BLaER1 treated with 17β-estradiol and CSF1 and Interleukin-3, amounts not matched to agents 10 nM and 100 nM (cell line): ENCODE results near the gene HSD17B7.
"Not testable (repeated sequence)": the region's sequence is repeated elsewhere in the genome, so short reads cannot be mapped to it uniquely, and the experiment has no call there.

Source experiments
- H3K27ac ChIP-seq, 11 experiments: shearing (Covaris generic); formaldehyde crosslinking; 2 replicates each; pipeline ENCODE4 v1.8.1; 2022
- H3K27me3 ChIP-seq, 11 experiments: shearing (Covaris generic); formaldehyde crosslinking; 2 replicates each; pipeline ENCODE4 v1.8.1; 2022
- H3K36me3 ChIP-seq, 11 experiments: shearing (Covaris generic); formaldehyde crosslinking; 2 replicates each; pipeline ENCODE4 v1.8.1; 2022
- H3K4me1 ChIP-seq, 10 experiments: shearing (Covaris generic); formaldehyde crosslinking; 2 replicates each; pipeline ENCODE4 v1.8.1; 2022
- H3K4me2 ChIP-seq, 11 experiments: shearing (Covaris generic); formaldehyde crosslinking; 2 replicates each; pipeline ENCODE4 v1.8.1; 2022
- H3K4me3 ChIP-seq, 10 experiments: shearing (Covaris generic); formaldehyde crosslinking; 2 replicates each; pipeline ENCODE4 v1.8.1; 2022
- H3K9ac ChIP-seq, 11 experiments: shearing (Covaris generic); formaldehyde crosslinking; 2 replicates each; pipeline ENCODE4 v1.8.1; 2022
- H3K9me3 ChIP-seq, 11 experiments: shearing (Covaris generic); formaldehyde crosslinking; replicated peaks in 1 of 11; 2 replicates each; pipeline ENCODE4 v1.8.1; 2022
- H4K20me1 ChIP-seq, 11 experiments: shearing (Covaris generic); formaldehyde crosslinking; 2 replicates each; pipeline ENCODE4 v1.8.1; 2022
- Cebpa-rat ChIP-seq, 11 experiments: shearing (Covaris generic); IDR thresholded peaks; 2 replicates each; pipeline ENCODE4 v1.8.1; 2022

Gene HSD17B7

GRCh38 chr1:162818136-162818535 is 27.6 kb downstream of the HSD17B7 start:
- H3K4me3 ChIP-seq, H3K4me1 ChIP-seq, H3K27ac ChIP-seq, H3K36me3 ChIP-seq, H4K20me1 ChIP-seq, H3K27me3 ChIP-seq, H3K9me3 ChIP-seq, H3K9ac ChIP-seq, H3K4me2 ChIP-seq: not testable (repeated sequence)

GRCh38 chr1:162818666-162819065 is 28.2 kb downstream of the HSD17B7 start:
- not testable (repeated sequence) for H3K27me3 ChIP-seq, H3K4me2 ChIP-seq, H3K4me3 ChIP-seq

GRCh38 chr1:162822391-162823200 is 32.1 kb downstream of the HSD17B7 start:
- H3K27ac ChIP-seq: no peak overlapping the region
- no peaks in the 10 kb centered on the region for H3K36me3 ChIP-seq
- H4K20me1 ChIP-seq: no peaks in the 10 kb centered on the region
- no peaks in the 10 kb centered on the region for H3K27me3 ChIP-seq
- H3K4me2 ChIP-seq: no peak overlapping the region
- H3K9me3 ChIP-seq: no peaks in the 10 kb centered on the region
- H3K9ac ChIP-seq: no peak overlapping the region
- no peaks in the 10 kb centered on the region for H3K4me1 ChIP-seq
- no peak overlapping the region for H3K4me3 ChIP-seq
- TF ChIP-seq Cebpa-rat (IDR thresholded peaks at IDR 0.05): no peak

More at GRCh38 chr1:162818666-162819065, 28.2 kb downstream of the HSD17B7 start:
- H3K27ac ChIP-seq, H3K9ac ChIP-seq, H3K4me1 ChIP-seq, H4K20me1 ChIP-seq, H3K9me3 ChIP-seq, H3K36me3 ChIP-seq: not testable (repeated sequence)

GRCh38 chr1:162823231-162823630 is 32.7 kb downstream of the HSD17B7 start:
- no peak for TF ChIP-seq Cebpa-rat (IDR thresholded peaks at IDR 0.05)
- Histone ChIP-seq H3K9ac (no peak overlapping the region), H3K4me1 (no peaks in the 10 kb centered on the region), H3K4me2 (no peak overlapping the region), H3K27ac (no peak overlapping the region), H3K27me3 (no peaks in the 10 kb centered on the region), H3K9me3 (no peaks in the 10 kb centered on the region), H3K4me3 (no peak overlapping the region), H3K36me3 (no peaks in the 10 kb centered on the region), H4K20me1 (no peaks in the 10 kb centered on the region)

- no peaks in the 10 kb centered on the region for H3K9me3 ChIP-seq
- no peaks in the 10 kb centered on the region for H3K36me3 ChIP-seq
- no peak overlapping the region for H3K27ac ChIP-seq
- no peak overlapping the region for H3K4me2 ChIP-seq
- H4K20me1 ChIP-seq: no peaks in the 10 kb centered on the region
- H3K27me3 ChIP-seq: no peaks in the 10 kb centered on the region
- H3K9ac ChIP-seq: no peak overlapping the region
- no peaks in the 10 kb centered on the region for H3K4me1 ChIP-seq
- no peak overlapping the region for H3K4me3 ChIP-seq
- no peak for TF ChIP-seq Cebpa-rat (IDR thresholded peaks at IDR 0.05)
Observed at GRCh38 chr1:162823771-162824525, 33.4 kb downstream of the HSD17B7 start.

- Histone ChIP-seq H3K4me2 (no peak overlapping the region), H3K4me1 (no peaks in the 10 kb centered on the region), H3K9me3 (no peaks in the 10 kb centered on the region; a peak in 2 of 22 replicates), H3K27me3 (no peaks in the 10 kb centered on the region), H3K4me3 (no peak overlapping the region), H4K20me1 (no peaks in the 10 kb centered on the region), H3K9ac (no peak overlapping the region), H3K36me3 (no peaks in the 10 kb centered on the region), H3K27ac (no peak overlapping the region)
- TF ChIP-seq Cebpa-rat (IDR thresholded peaks at IDR 0.05): no peak
Observed at GRCh38 chr1:162829268-162829667, 38.8 kb downstream of the HSD17B7 start.

- peaks cover 0 to 10% (median 0%) of the 10 kb centered on the region in 10 experiments; a peak in 6 of 20 replicates for H3K4me1 ChIP-seq
- no peak overlapping the region for H3K4me3 ChIP-seq
- H3K9me3 ChIP-seq: peaks cover 0 to 13% (median 0%) of the 10 kb centered on the region in 11 experiments; a peak in 8 of 22 replicates
- H3K4me2 ChIP-seq: no peak overlapping the region
- no peaks in the 10 kb centered on the region for H3K27me3 ChIP-seq
- no peaks in the 10 kb centered on the region for H3K36me3 ChIP-seq
- no peaks in the 10 kb centered on the region for H4K20me1 ChIP-seq
- H3K27ac ChIP-seq: no peak overlapping the region
- H3K9ac ChIP-seq: no peak overlapping the region
- no peak for TF ChIP-seq Cebpa-rat (IDR thresholded peaks at IDR 0.05)
Observed at GRCh38 chr1:162832470-162832869, 42.0 kb downstream of the HSD17B7 start.

- Histone ChIP-seq H3K27ac (no peak overlapping the region), H3K9ac (no peak overlapping the region), H3K4me3 (no peak overlapping the region), H3K4me2 (peak overlapping the region in 5 of 11 experiments; percentile 2 to 30 (median 6); a peak in 7 of 22 replicates), H4K20me1 (no peaks in the 10 kb centered on the region), H3K27me3 (no peaks in the 10 kb centered on the region), H3K36me3 (no peaks in the 10 kb centered on the region), H3K4me1 (peaks cover 0 to 10% (median 0%) of the 10 kb centered on the region in 10 experiments; a peak in 6 of 20 replicates), H3K9me3 (peaks cover 15 to 34% (median 20%) of the 10 kb centered on the region in 11 experiments)
- TF ChIP-seq Cebpa-rat (IDR thresholded peaks at IDR 0.05): no peak
Observed at GRCh38 chr1:162835157-162835899, 44.8 kb downstream of the HSD17B7 start.

- Histone ChIP-seq H3K4me3 (no peak overlapping the region), H3K9ac (no peak overlapping the region), H3K27me3 (no peaks in the 10 kb centered on the region), H3K9me3 (peaks cover 15 to 34% (median 20%) of the 10 kb centered on the region in 11 experiments), H3K4me1 (peaks cover 0 to 10% (median 0%) of the 10 kb centered on the region in 10 experiments; a peak in 6 of 20 replicates), H3K36me3 (no peaks in the 10 kb centered on the region), H3K4me2 (no peak overlapping the region), H4K20me1 (no peaks in the 10 kb centered on the region), H3K27ac (no peak overlapping the region)
- TF ChIP-seq Cebpa-rat (IDR thresholded peaks at IDR 0.05): no peak
Observed at GRCh38 chr1:162838863-162839262, 48.4 kb downstream of the HSD17B7 start.
